Adrenal gland (tissue), 12 donors: Measurements from ENCODE around the gene ELOB. TPM values are rescaled to one million over a fixed set of nuclear protein-coding genes. Genes with fewer than 3 reads are reported as not detected.

Experiments
- DNase-seq, 7 donors: peaks; one replicate each; pipeline ENCODE4 v3.0.0-alpha.2; 2019 to 2020
- H3K27ac ChIP-seq, 5 donors: fragments of 200-600 bp; sonication (generic) in 4 of 5; 1 replicate in 3 of 5; 2 replicates in 2 of 5; pipeline versions ENCODE4 v1.5.1 to v1.8.0; 2016 to 2020; ENCODE audit warnings: mild to moderate bottlenecking in 1 of 5
- H3K27me3 ChIP-seq: fragments of 200-600 bp; 2 replicates; pipeline ENCODE4 v1.8.0; 2021
- H3K36me3 ChIP-seq, 2 donors: fragments of 200-600 bp; replicated peaks in 1 of 2; 1 replicate in 1 of 2; 2 replicates in 1 of 2; pipeline versions ENCODE4 v1.5.1 to v1.8.0; 2018 to 2022
- H3K4me1 ChIP-seq, 2 donors: fragments of 200-600 bp; replicated peaks in 1 of 2; 1 replicate in 1 of 2; 2 replicates in 1 of 2; pipeline versions ENCODE4 v1.5.1 to v1.8.0; 2018 to 2021
- H3K4me3 ChIP-seq, 4 donors: fragments of 200-600 bp; sonication (generic) in 3 of 4; one replicate each; pipeline ENCODE4 v1.5.1; 2016 to 2018
- H3K9me3 ChIP-seq, 3 donors: fragments of 200-600 bp; sonication (generic) in 1 of 3; replicated peaks in 1 of 3; 1 replicate in 2 of 3; 2 replicates in 1 of 3; pipeline versions ENCODE4 v1.5.1 to v1.8.0; 2016 to 2021
- CTCF ChIP-seq, 6 experiments: fragments of 450-650 bp in 4 of 6; fragments of 200-600 bp in 2 of 6; sonication (generic) in 1 of 6; IDR thresholded peaks; 1 replicate in 5 of 6; 2 replicates in 1 of 6; pipeline versions ENCODE4 v1.5.1 to v1.8.0; 2016 to 2021; ENCODE audit warnings: antibody characterized with exemption in 6 of 6, mild to moderate bottlenecking in 2 of 6, moderate library complexity in 1 of 6
- POLR2A ChIP-seq, 2 donors: fragments of 450-650 bp; IDR thresholded peaks; one replicate each; pipeline ENCODE4 v1.6.1; 2017; ENCODE audit warnings: antibody characterized with exemption in 2 of 2, mild to moderate bottlenecking in 2 of 2, moderate library complexity in 1 of 2
- WGBS, 4 donors: extraction: QIAGEN DNeasy Blood & Tissue Kit in 2 of 4; methylation state at CpG; one replicate each; pipeline versions ENCODE4 v1.1.5 to v1.1.7; 2013 to 2017; 5-methylcytosine and 5-hydroxymethylcytosine counted together
- intact Hi-C, 2 donors: fragments of 100-400 bp; cut with DNase I; formaldehyde crosslinking; loops; one replicate each; pipeline versions ENCODE4 v1.14.1 to v1.15.0; 2022 to 2023
- polyA plus RNA-seq, 3 donors: library from polyadenylated mRNA; stranded (reverse); fragments of 200-250 nt in 2 of 3; fragments of 350-450 nt in 1 of 3; fragmentation: Illumina TruSeq in 1 of 3; extraction: RNeasy Lipid Tissue Mini Kit (QIAGEN cat#74804) in 1 of 3; gene quantifications; one replicate each; pipeline ENCODE4 v1.2.3, GENCODE V29; 2013 to 2014
- total RNA-seq, 9 donors: library from RNA; depleted of rRNA in 4 of 9; stranded (reverse); fragments of >200 nt in 4 of 9; fragments of 120-200 nt in 1 of 9; fragmentation: NEBNext Ultra II Directional in 1 of 9; extraction: Animal tissue kit (Norgen Biotek cat#: 25700) in 1 of 9; gene quantifications; one replicate each; pipeline versions ENCODE4 v1.1.0 to v1.2.4, GENCODE V29; 2013 to 2023
- donor health status: healthy with polysubstance abuse.
- donor health status: Bipolar disorder and iron deficiency.
- donor health status: DM: yes; HTN: yes; CAD: no.
- donor health status: DM: no; HTN: no; CAD: no.
- donor health status: DM: no; HTN: no; CAD: no.
- donor health status: DM: yes; HTN: yes; CAD: no.

The ELOB gene
- total and polyA plus RNA-seq, 12 donors: 72.7 to 1,030 (median 361) TPM

GRCh38 chr16:2809149-2809760 is 32.2 kb upstream of the ELOB start:
- H3K27me3 ChIP-seq: peaks cover 3% of the 10 kb centered on the region
- no peaks in the 10 kb centered on the region for H3K36me3 ChIP-seq
- no peak overlapping the region for H3K4me3 ChIP-seq
- WGBS, 4 donors: 71 to 83% (median 76%) methylated on average over 3 of the region's 3 CpGs
- no peaks in the 10 kb centered on the region for H3K4me1 ChIP-seq
- H3K27ac ChIP-seq: no peak overlapping the region
- TF ChIP-seq CTCF (IDR thresholded peaks at IDR 0.05) (no peak), POLR2A (IDR thresholded peaks at IDR 0.05) (no peak)
- no peaks in the 10 kb centered on the region for H3K9me3 ChIP-seq
- no peak for DNase-seq
- intact Hi-C loops: loop anchor here in 1 of 2 donors (10.0 kb wide), 1 partner anchor 266 kb away; no protein-coding TSS in a partner anchor

- Histone ChIP-seq H3K9me3 (no peaks in the 10 kb centered on the region), H3K4me3 (no peak overlapping the region), H3K27ac (no peak overlapping the region), H3K4me1 (no peaks in the 10 kb centered on the region), H3K36me3 (no peaks in the 10 kb centered on the region), H3K27me3 (peaks cover 3% of the 10 kb centered on the region)
- TF ChIP-seq POLR2A (IDR thresholded peaks at IDR 0.05) (no peak), CTCF (IDR thresholded peaks at IDR 0.05) (no peak)
- WGBS, 4 donors: 87 to 90% (median 89%) methylated on average over 7 of the region's 7 CpGs
- no peak for DNase-seq
- intact Hi-C loops: loop anchor here in 1 of 2 donors (10.0 kb wide), 1 partner anchor 267 kb away; no protein-coding TSS in a partner anchor
Measured at GRCh38 chr16:2808181-2808580, 31.1 kb upstream of the ELOB start.

- no peak for DNase-seq
- Histone ChIP-seq H3K27me3 (peaks cover 3% of the 10 kb centered on the region), H3K27ac (no peak overlapping the region), H3K9me3 (no peaks in the 10 kb centered on the region), H3K36me3 (no peaks in the 10 kb centered on the region), H3K4me3 (no peak overlapping the region), H3K4me1 (no peaks in the 10 kb centered on the region)
- TF ChIP-seq POLR2A (IDR thresholded peaks at IDR 0.05) (no peak), CTCF (IDR thresholded peaks at IDR 0.05) (no peak)
- WGBS, 4 donors: 67 to 92% (median 75%) methylated on average over 4 to 5 of the region's 5 CpGs
- intact Hi-C loops: loop anchor here in 1 of 2 donors (10.0 kb wide), 1 partner anchor 269 kb away; no protein-coding TSS in a partner anchor
Measured at GRCh38 chr16:2806286-2806685, 29.2 kb upstream of the ELOB start.

DNA sequence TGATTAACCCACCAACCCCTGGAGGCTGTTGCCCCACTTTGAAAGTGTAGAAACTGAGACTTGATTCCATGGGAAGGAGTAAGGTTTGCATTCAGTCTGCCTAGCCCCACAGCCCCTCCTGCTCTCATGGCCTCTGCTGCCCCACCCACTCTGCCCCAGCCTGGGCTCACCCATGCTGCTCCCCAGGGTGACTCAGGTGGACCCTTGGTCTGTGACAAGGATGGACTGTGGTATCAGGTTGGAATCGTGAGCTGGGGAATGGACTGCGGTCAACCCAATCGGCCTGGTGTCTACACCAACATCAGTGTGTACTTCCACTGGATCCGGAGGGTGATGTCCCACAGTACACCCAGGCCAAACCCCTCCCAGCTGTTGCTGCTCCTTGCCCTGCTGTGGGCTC is 27.6 kb upstream of the ELOB start:
- TF ChIP-seq POLR2A (IDR thresholded peaks at IDR 0.05) (no peak), CTCF (IDR thresholded peaks at IDR 0.05) (no peak)
- H3K9me3 ChIP-seq: no peaks in the 10 kb centered on the region
- H3K4me3 ChIP-seq: no peak overlapping the region
- DNase-seq: no peak
- intact Hi-C loops: loop anchor here in 1 of 2 donors (10.0 kb wide), 1 partner anchor 270 kb away; no protein-coding TSS in a partner anchor
- peaks cover 3% of the 10 kb centered on the region for H3K27me3 ChIP-seq
- H3K27ac ChIP-seq: no peak overlapping the region
- WGBS, 4 donors: 75 to 89% (median 87%) methylated on average over 4 of the region's 4 CpGs; no CpG with 5 or more reads in 1 of the 4 donors
- no peaks in the 10 kb centered on the region for H3K36me3 ChIP-seq
- no peaks in the 10 kb centered on the region for H3K4me1 ChIP-seq
